ACHN (cell line): ENCODE measurements around the gene MYBPHL.
A peak's percentile ranks its signal among the peaks of the same experiment; 100 is the strongest.

ENCODE experiments used
- DNase-seq: peaks from one replicate; pipeline ENCODE4 v3.0.0-alpha.2; 2015
- in situ Hi-C: cut with HindIII; loops from 2 replicates; pipeline ENCODE4 v1.10.0; 2017; ENCODE audit warnings: low sequenced_read_pairs, low pct_ligation_motif_present, low pct_unique_long_range_greater_than_20kb

Gene MYBPHL

GRCh38 chr1:109248797-109249629 lies 57.8 kb downstream of the MYBPHL start, which contains the start of gene CELSR2:
CELSR2 (plus strand) TSS chr1:109249539; CDS start chr1:109250080, 541 bp downstream.
- in situ Hi-C loops, result no loop called here
- peak; percentile 73 for DNase-seq

- in situ Hi-C loops, result no loop called here
- no peak for DNase-seq
These were observed 58.4 kb downstream of the MYBPHL start for GRCh38 chr1:109248444-109248796.

GRCh38 chr1:109247401-109248365 lies 59.1 kb downstream of the MYBPHL start:
- DNase-seq, result no peak
- in situ Hi-C loops, result no loop called here

GRCh38 chr1:109246141-109246551 lies 60.7 kb downstream of the MYBPHL start:
- in situ Hi-C loops, result no loop called here
- no peak for DNase-seq

- DNase-seq, result no peak
- in situ Hi-C loops, result no loop called here
These were observed 62.8 kb downstream of the MYBPHL start for GRCh38 chr1:109243860-109244552.

GRCh38 chr1:109243221-109243620 lies 63.6 kb downstream of the MYBPHL start:
- no peak for DNase-seq
- in situ Hi-C loops, result no loop called here

GRCh38 chr1:109242387-109242786 lies 64.4 kb downstream of the MYBPHL start:
- DNase-seq, result no peak
- in situ Hi-C loops, result no loop called here
